Fibroblast of skin of left quadriceps (primary cell): ENCODE measurements around the gene STARD13.
A peak's percentile ranks its signal among the peaks of the same experiment; 100 is the strongest.

Experiments
- DNase-seq, 2 experiments: peaks; one replicate each; pipeline ENCODE4 v3.0.0-alpha.2; 2013; ENCODE audit warnings: low read depth in 2 of 2

STARD13 gene

DNA sequence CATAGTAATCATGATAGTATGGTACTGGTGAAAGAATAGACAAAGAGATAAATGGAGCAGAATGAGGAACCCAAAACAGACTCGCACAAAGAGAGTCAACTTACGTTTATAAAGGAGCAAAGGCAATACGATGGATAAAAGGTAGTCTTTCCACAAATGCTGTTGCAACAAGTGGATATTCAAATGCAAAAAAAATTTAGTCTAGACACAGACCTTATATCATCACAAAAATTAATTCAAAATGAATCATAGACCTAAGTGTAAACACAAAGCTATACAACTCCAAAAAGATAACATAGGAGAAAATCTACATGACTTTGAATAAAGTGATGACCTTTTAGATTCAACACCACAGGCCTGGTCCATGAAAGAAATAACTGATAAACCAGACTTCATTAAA is 137.7 kb downstream of the STARD13 start:
- no peak for DNase-seq

DNA sequence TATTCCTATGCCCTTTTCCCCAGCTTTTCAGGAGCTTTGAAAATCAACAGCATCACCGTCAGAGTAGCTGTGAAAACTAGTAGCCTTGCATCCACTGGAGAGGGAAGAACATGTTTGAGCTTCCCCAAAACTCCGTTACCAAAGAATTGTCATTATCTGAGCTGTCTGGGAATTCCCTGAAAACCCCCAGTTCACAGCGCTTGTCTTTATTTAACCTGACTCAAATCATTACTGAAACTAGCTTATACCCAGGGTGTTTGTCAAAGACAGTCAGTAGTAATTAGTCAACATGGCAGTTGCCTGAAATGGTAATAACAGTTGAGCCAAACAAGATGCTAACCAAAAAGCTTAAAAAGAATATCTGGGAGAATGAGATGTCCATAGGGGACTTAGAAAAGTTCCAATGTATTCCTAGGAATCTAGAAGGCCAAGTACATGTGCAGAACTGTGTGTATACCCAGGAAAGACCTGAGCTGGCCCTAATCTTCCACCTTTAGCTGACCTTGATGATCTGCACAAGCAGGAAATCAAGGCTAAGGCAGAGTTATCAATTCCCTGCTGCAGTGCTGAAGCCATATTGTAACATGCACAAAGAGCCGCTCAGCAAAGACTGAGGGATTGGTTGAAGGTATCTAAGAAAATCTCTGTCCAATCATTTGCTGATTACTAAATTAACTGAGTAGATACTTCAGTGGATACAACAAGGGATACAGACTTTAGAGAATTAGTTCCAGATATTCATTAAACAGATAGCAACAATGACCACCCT is 138.5 kb downstream of the STARD13 start:
- no peak for DNase-seq

DNA sequence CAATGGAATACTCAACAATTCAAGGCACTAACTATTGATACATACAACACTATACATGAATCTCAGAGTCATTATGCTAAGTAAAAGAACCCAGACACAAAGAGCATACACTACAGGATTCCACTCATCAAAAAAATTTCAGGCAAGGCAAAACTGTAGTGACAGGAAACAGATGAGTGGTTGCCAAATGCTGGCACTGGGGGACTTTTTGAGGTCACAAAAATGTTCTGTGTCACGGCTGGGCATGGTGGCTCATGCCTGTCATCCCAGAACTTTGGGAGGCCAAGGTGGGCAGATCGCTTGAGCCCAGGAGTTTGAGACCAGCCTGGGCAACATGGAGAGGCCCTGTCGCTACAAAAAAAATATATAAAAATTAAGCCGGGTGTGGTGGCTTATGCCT is 139.9 kb downstream of the STARD13 start:
- no peak for DNase-seq

DNA sequence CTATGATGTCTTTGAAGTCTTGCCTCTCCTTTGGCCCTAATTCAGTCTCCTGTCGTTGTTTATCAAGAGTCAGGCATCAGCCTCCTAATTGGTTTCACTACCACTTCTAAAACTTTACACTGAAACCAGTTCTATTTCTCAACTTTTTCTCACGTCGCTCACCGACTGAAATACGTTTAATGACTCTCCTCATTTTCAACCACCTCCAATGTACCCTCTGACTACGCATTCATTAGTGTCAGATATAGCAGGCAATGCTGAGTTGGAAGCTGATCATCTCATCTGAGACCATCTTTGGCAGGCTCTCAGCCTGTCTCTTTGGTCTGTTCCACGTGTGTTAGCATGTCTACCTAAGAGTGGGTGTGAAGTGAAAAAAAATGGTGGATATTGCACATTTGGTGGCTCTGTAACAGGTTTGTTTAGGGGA is 141.2 kb downstream of the STARD13 start:
- no peak for DNase-seq

DNA sequence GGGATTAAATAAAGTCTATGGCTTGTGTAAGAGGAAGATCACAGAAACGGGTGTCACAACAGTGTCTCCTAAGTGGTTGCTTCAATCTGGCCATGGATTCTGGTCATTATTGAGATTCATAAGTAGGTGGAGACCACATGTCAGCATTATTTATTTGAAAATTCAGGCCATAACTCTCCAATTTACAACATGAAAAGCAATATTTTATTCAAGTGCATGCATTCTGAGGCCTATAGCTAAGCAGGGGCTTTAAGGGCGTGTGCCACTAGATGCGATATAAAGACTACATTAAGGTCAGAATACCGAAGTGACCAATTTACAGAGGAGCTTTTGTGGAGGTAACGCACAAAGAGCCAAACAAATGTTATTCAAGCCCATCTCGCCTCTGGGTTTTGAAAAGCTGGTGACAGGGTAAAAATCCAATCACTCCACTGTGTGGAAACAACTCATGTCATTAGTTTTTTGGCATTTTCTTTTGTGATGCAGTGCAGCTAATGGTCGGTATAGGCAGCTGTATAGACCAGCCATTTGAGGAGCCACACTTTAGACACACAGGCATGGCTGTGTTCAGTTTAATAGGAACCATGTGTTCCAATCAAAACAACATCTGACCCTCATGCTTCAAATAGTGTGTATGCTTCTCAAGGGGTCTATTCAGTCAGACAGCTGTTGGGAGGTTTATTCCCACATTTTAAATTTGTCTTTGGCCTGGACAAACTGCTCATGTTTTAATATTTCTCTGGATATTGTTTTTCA is 145.6 kb downstream of the STARD13 start:
- DNase-seq: no peak

DNA sequence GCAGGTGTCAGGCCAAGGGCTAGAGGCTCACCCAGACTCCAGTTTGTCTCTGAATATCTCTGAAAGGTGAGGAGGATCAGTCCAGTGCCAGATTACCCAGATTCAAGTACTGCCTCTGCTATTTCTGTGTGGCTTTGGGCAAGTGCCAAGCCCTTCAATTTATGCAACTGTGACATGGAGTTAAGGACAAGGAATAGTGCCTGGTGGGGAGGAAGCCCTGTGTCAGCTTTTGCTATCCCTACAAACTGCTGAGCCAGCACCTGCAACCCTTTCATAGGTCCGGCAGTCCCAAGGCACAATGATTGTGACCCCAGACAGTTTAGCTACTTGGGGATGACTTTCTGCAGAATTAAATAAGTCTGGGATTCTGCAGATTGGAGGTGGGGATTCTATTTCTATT is 146.4 kb downstream of the STARD13 start:
- no peak for DNase-seq

DNA sequence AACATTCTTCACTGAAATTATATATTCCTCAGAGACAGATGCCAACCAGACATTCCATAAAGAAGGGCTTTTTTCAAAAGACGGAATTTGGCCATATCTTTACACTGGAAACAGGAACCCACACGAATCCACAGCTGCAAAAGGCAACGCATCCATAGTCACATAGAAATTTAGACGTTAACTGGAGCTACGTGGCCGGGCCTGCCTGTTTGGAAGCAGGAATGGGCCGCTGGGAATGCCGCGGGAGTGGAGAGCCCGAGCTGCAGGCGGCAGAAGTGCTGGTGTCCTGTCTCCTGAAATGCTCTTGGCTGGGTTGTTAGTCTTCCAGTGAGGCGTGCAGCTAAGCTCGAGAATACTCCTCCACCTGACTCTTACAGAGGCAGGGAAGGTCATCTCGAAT is 147.1 kb downstream of the STARD13 start:
- DNase-seq: no peak

DNA sequence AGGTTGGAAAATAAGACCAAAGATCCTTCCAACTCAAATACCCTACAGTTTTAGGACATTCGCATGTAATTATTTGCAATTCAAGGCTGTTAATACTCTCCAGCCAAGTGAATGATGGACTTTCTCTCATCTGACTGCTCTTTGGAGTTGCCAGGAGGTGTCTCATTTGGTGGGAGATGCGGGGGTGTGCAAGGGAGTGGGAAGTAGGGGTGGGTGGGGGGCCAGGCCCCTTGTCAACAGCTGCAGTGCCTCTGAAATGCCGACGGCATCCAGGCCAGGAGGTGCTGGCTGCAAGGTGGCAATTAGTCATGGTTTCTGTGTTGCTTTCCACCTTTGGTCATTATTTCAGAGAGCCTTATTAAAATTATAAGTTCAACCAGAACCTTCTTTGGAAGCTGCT is 147.8 kb downstream of the STARD13 start:
- no peak for DNase-seq

DNA sequence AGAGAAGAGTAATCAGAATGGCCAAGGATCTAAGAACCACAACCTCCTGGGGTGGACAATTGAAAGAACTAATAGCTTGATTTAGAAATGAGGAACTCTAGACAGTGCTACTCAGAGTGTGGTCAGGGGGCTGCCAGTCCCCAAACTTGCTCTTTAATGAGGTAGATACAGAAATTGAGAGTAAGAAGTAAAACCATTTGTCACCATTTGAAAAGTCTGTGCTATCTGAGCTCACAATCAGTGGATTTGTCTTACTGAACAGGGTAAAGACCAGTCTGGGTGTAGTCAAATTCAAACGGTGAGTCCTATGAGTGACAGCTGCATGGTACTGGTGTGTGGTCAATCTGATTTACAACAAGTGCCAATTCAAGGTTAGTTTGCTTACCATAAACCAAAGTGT is 150.5 kb downstream of the STARD13 start:
- DNase-seq: no peak

DNA sequence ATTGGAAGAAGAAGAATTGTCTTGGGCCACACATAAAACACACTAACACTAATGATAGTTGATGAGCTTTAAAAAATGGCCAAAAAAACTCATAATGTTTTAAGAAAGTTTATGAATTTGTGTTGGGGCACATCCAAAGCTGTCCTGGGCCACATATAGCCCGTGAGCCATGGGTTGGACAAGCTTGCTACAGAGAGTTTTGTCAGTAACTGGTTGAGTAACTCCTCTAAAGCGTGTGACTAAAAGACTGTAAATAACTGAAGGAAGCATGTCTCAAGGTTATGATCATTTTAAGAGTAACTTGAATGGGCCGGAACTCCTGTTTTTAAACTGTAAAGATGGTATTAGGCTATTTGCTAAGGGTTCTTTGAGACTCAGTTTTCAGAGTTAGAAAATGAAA is 151.3 kb downstream of the STARD13 start:
- DNase-seq: no peak

DNA sequence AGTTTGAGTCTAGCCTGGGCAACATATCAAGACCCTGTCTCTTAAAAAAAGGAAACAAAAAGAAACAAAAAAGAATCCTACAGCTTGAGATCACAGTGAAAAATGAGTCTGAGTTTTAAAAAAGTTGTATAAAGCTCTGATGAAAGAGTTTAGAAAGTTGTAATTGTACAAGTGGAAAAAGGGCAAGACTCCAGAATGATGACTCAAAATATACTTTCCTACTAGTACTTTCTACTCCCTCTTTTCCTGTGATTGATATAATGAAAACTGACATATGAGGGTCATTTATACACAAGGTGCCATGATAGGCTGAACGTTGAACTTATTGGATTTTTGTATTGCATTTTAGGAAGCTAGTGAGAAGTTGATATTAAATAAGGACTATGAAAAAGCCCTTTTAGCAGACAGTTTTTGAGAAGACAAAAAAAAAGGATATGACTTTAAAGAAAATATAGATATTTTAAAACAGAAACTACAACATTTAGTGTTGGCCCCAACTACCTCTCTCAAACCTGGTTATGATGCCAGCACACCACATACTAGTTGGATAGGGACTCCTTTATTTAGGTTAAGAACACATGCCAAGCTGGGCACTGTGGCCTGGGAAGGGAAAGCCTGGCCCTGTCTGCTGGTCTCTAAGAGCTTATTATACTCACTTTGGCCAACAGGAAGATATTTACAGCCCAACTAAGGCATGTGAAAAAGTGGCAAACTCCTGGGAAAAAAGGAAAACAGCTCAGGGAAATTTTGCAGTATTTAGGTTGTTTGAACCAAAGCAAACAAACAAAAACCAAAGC is 152.7 kb downstream of the STARD13 start:
- DNase-seq: no peak

DNA sequence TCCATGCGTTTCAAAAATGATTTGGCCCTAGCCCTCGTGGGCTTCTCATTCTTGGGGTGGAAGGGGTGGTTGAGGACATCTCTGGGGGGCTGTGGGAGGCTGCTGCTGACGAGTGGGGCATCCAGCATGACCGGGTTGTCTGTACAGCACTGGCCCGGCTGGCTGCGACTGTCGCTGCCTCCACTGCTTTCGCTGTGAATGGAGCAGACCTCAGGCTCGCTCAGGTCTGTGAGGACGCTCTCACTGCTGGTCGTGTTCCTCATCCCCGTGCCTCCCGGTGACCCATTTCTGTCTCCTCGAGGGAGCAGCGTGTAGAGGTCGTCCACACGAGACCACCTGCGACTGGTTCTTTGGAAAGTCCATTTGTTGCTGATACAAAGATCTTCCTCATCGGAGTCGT is 155.7 kb downstream of the STARD13 start:
- DNase-seq: no peak

DNA sequence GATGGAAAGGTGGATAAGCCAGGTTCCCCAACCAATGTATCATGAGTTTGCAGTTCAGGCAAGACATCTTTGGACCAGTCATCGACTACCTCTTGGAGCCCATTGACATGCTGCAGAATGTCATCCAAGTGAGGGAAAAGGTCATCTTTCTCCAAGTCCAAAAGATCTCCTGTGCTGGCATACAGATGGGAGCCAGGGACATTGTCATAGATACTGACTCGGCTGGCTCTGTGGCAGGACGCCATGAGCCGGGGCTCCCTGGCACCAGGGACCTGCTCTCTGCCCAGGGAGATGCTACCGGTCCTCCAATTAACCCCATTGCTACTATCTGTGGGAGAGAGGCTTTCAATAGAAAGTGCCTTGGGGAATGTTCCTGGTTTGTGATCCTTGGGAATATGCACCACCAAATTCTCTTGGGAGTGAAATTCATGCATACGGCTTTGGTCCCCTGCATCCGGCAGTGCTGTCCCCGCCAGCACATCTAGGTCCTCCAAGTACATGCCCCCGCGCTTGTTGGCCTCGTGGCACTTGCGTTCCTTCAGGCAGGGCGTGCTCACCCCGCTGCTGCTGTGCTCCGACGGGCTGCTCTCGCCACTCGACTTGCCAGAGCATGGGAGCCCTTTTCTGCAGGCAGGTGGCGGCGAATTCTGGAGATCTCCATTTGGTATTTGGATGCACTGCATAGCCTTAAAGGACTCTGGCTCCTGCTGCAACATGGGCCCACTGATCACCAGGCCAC is 156.3 kb downstream of the STARD13 start:
- DNase-seq: no peak

DNA sequence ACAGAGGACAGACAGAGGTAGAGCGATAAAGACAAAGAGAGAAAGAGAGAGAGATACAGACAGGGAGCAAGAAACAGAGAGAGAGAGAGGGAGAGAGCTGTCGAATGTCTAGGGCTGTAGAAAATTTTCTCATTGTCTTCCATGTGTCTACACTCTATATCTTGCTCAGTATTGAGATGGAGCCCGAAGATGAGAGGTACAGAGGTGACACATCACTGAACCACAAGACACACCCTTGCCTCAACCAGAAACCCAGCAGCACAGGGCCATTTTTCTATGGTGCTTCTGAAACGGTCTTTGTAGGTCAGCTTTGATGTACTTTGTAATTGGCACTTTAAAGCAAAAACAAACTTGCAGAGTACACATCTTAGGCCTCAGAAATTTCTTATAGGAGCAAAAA is 157.4 kb downstream of the STARD13 start:
- no peak for DNase-seq

DNA sequence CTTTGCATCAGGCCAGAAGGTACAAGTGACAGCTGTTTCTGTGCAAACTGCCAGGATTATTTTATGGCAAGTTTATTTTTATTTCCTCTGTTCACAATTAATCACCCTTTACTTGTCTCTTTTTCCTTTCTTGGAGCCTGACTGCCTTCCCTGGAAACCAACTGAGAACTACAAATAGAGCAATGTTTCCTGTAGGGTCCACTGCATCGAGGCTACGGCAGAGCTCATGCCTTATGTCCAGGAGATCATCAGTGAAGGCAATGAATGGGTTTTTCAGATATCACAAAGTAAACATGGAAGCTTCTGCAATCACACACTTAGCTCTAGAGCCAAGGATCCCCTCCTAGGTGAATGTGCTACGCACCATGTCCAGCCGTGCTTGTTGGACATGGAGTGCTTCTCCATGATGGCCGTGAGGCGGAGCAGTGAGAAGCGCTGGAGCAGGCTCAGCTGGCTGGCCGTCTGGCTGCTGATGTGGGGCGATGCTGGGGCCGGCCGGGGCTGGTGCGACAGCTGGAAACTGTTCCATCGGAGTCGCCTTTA is 158.5 kb downstream of the STARD13 start:
- DNase-seq: no peak

DNA sequence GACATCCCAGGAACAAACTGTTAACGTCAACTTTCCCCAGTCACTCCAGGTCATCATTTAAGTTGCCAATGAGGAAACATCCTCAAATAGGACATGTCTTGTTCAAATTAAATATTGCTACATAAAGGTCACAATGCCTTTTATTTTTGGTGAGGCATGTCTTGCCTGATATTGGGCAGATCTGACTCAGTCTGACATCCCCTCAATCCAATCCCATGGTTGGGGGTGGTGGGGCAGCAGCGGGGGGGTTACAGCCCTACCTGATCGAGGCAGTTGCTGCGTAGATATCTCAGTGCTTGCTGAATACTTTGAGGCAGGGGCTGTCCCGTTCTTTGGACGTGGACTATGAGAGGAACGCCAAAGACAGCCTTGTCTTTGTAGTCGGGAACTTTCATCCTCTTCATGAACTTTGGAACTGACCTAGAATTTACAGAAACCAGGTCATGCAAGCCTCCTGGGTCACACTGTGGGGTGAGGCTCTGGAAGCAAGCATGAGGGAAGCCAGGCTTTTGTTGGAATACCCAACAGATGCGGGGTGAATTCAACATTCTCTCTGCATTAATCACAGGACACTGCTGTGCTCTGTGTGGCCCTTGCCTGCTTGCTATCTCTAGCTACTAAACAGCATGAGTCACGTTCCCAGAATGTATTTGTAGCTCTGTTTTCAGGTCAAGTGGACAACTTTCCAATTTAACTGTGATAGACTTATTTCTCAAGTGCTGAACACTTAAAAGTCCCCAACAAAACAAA is 159.6 kb downstream of the STARD13 start:
- peak; percentile 86 to 87 for DNase-seq

DNA sequence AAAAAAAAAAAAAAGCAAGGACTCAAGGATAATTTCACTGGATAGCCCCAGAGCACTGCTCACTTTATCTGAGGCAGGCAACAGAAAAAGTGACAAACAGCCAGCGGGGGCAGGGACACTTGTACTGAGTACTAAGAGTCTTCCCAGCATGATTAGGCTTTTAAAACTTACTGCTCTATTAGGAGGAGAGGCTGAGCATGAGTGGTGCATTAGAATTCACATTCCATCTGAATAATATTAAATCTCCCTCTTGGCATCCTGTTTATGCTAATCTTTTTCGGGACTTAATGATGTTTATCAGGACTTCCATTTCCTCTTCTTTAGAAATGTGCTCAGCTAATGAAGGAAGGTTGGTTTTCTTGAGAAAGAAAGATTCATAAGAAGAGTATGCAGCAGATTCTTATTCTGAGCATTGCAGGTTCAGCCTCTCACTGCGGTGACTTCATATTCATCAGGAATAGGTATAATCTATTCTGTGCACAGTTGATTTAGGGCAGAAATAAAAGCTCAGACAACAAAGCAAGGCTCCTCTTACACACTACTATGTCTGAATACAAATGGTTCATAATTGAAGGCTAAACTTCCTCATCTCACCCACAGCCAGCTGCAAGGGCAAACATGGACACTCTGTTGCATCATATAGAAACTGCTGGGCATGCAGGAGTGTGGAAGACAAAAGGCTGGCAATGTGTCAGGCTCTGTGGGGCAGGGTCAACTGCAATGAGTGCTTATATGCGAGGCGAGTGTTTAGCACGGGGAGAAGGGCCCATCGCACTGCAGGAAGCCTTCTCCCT is 162.3 kb downstream of the STARD13 start:
- peak in 1 of 2 experiments; percentile 30 for DNase-seq

DNA sequence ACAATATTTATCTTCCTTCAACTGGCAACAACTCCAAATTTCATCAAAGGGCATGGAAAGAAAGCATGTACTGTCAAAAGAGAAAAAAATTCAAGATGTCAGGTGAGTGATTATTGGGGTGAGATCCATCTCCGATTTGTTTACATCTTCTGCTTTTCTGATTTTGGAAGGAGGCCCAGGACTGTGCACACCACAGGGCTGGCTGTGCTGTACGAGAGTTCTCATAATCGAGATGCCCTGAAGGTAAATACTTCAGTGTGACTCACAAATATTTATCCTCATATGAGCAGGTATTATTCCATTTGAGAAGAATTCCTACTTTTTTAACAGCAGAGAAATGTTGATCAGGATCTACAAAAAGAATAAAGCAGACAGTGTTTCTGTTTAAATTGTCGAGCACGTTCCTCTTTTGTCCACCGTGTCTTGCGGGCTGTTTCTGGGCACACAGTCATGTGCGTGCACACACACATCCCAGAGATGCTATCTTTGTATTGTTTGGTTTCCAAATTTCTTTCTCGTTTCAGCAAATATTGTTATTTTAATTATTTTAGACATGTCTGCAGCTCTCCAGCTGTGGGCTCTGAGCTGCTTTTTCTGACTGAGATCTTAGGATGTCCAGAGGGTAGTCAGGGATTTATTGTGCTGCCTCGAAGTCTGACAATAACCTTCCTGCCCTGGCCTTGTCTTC is 165.6 kb downstream of the STARD13 start:
- no peak for DNase-seq

DNA sequence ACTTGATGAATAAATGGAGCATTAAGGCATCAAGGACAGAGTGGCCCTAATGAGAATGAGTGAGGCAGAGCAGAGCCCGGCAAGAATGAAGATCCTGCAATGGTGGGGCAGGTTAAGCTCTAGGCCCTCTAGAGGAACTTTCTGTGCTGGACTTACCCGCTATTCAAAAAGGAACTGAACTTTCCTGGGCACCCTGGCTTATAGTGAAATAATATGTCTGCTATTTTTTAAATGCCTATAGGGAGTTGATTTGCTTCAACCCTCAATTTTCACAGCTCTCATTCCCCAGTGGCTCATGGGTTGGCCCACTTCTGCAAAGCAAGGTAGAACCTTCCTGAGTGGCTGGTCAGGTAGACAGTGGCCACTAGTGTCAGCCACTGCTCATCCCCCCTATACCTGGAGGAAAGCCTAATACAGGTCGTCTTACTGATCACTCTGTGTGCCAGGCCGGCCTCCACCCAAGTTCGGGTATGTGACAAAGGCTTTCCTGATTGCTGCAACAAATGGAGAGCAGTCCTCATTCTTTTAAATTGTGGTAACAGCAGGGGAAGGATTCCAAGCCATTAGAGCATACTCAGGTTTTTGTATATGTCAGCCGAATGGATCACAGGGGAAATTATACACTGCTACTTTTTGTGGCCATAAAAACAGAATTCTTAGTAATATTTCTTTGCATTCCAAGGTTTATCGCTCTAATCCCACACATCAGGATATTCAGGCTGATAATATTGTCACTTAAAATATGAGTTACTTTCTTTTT is 166.4 kb downstream of the STARD13 start:
- no peak for DNase-seq
